ENCODE data around the gene CABP7. TPM values are rescaled to one million over a fixed set of nuclear protein-coding genes. Genes with fewer than 3 reads are reported as not detected.
A peak's percentile ranks its signal among the peaks of the same experiment; 100 is the strongest.

The CABP7 gene
- total RNA-seq, 1 experiment from 2014 or later = not detected

- DNase-seq = no peak
- Histone ChIP-seq H3K4me3 (ENCODE audit: low read length) (no peak overlapping the region), H3K27ac (ENCODE audit: low read length) (no peak overlapping the region), H2AFZ (ENCODE audit: low read length) (no peak overlapping the region), H3K9me2 (replicated peaks; ENCODE audit: insufficient read depth, low read length) (no peaks in the 10 kb centered on the region), H4K20me1 (ENCODE audit: insufficient read depth, low read depth, low read length) (peaks cover 8% of the 10 kb centered on the region; the same call in 1 of the 2 replicates), H3K79me2 (ENCODE audit: low read length) (no peaks in the 10 kb centered on the region), H3K36me3 (ENCODE audit: insufficient read depth, low read length) (no peaks in the 10 kb centered on the region), H3K9ac (ENCODE audit: low read length) (no peak overlapping the region), H3K4me2 (ENCODE audit: low read depth, low read length, poor library complexity, severe bottlenecking) (no peak overlapping the region), H3K27me3 (ENCODE audit: low read length) (no peaks in the 10 kb centered on the region), H3K4me1 (ENCODE audit: low read length) (no peaks in the 10 kb centered on the region), H3K9me3 (ENCODE audit: low read length) (no peaks in the 10 kb centered on the region)
Observed at GRCh38 chr22:29723766-29724165, 4.0 kb downstream of the CABP7 start.

- 0 out of 2 replicates have a peak, but pooled peaks cover 4% of the 10 kb centered on the region for H4K20me1 ChIP-seq (ENCODE audit: insufficient read depth, low read depth, low read length)
- no peak overlapping the region for H3K4me3 ChIP-seq (ENCODE audit: low read length)
- no peak overlapping the region for H3K9ac ChIP-seq (ENCODE audit: low read length)
Observed at GRCh38 chr22:29724843-29725242, 5.0 kb downstream of the CABP7 start.

GRCh38 chr22:29726106-29726505, 6.3 kb downstream of the CABP7 start:
- Histone ChIP-seq H4K20me1 (ENCODE audit: insufficient read depth, low read depth, low read length) (0 out of 2 replicates have a peak, but pooled peaks cover 4% of the 10 kb centered on the region), H3K36me3 (ENCODE audit: insufficient read depth, low read length) (no peaks in the 10 kb centered on the region), H3K4me2 (ENCODE audit: low read depth, low read length, poor library complexity, severe bottlenecking) (no peak overlapping the region), H3K4me3 (ENCODE audit: low read length) (no peak overlapping the region), H3K9me2 (replicated peaks; ENCODE audit: insufficient read depth, low read length) (no peaks in the 10 kb centered on the region), H3K27me3 (ENCODE audit: low read length) (no peaks in the 10 kb centered on the region), H3K4me1 (ENCODE audit: low read length) (no peaks in the 10 kb centered on the region), H3K9me3 (ENCODE audit: low read length) (no peaks in the 10 kb centered on the region), H2AFZ (ENCODE audit: low read length) (no peak overlapping the region), H3K79me2 (ENCODE audit: low read length) (no peaks in the 10 kb centered on the region), H3K27ac (ENCODE audit: low read length) (no peak overlapping the region), H3K9ac (ENCODE audit: low read length) (no peak overlapping the region)
- no peak for DNase-seq

More at GRCh38 chr22:29724843-29725242, 5.0 kb downstream of the CABP7 start:
- no peaks in the 10 kb centered on the region for H3K4me1 ChIP-seq (ENCODE audit: low read length)
- no peaks in the 10 kb centered on the region for H3K9me3 ChIP-seq (ENCODE audit: low read length)
- no peak overlapping the region for H2AFZ ChIP-seq (ENCODE audit: low read length)
- no peaks in the 10 kb centered on the region for H3K9me2 ChIP-seq (replicated peaks; ENCODE audit: insufficient read depth, low read length)
- H3K27me3 ChIP-seq (ENCODE audit: low read length) = no peaks in the 10 kb centered on the region
- H3K4me2 ChIP-seq (ENCODE audit: low read depth, low read length, poor library complexity, severe bottlenecking) = no peak overlapping the region
- H3K27ac ChIP-seq (ENCODE audit: low read length) = no peak overlapping the region
- no peaks in the 10 kb centered on the region for H3K36me3 ChIP-seq (ENCODE audit: insufficient read depth, low read length)
- no peak for DNase-seq
- H3K79me2 ChIP-seq (ENCODE audit: low read length) = no peaks in the 10 kb centered on the region

GRCh38 chr22:29726512-29727130, 6.8 kb downstream of the CABP7 start:
- Histone ChIP-seq H3K27ac (ENCODE audit: low read length) (no peak overlapping the region), H3K27me3 (ENCODE audit: low read length) (no peaks in the 10 kb centered on the region), H4K20me1 (ENCODE audit: insufficient read depth, low read depth, low read length) (0 out of 2 replicates have a peak, but pooled peaks cover 4% of the 10 kb centered on the region), H3K36me3 (ENCODE audit: insufficient read depth, low read length) (no peaks in the 10 kb centered on the region), H3K4me3 (ENCODE audit: low read length) (no peak overlapping the region), H3K9me3 (ENCODE audit: low read length) (no peaks in the 10 kb centered on the region), H3K4me1 (ENCODE audit: low read length) (no peaks in the 10 kb centered on the region), H3K9me2 (replicated peaks; ENCODE audit: insufficient read depth, low read length) (no peaks in the 10 kb centered on the region), H2AFZ (ENCODE audit: low read length) (no peak overlapping the region), H3K79me2 (ENCODE audit: low read length) (no peaks in the 10 kb centered on the region), H3K4me2 (ENCODE audit: low read depth, low read length, poor library complexity, severe bottlenecking) (no peak overlapping the region), H3K9ac (ENCODE audit: low read length) (no peak overlapping the region)
- DNase-seq = no peak

GRCh38 chr22:29727131-29727523, 7.3 kb downstream of the CABP7 start:
- H3K27me3 ChIP-seq (ENCODE audit: low read length) = no peaks in the 10 kb centered on the region
- H3K9me2 ChIP-seq (replicated peaks; ENCODE audit: insufficient read depth, low read length) = no peaks in the 10 kb centered on the region
- no peak overlapping the region for H2AFZ ChIP-seq (ENCODE audit: low read length)
- H3K4me2 ChIP-seq (ENCODE audit: low read depth, low read length, poor library complexity, severe bottlenecking) = no peak overlapping the region
- 0 out of 2 replicates have a peak, but pooled peaks cover 4% of the 10 kb centered on the region for H4K20me1 ChIP-seq (ENCODE audit: insufficient read depth, low read depth, low read length)
- no peaks in the 10 kb centered on the region for H3K9me3 ChIP-seq (ENCODE audit: low read length)
- no peaks in the 10 kb centered on the region for H3K36me3 ChIP-seq (ENCODE audit: insufficient read depth, low read length)
- no peak overlapping the region for H3K9ac ChIP-seq (ENCODE audit: low read length)
- H3K79me2 ChIP-seq (ENCODE audit: low read length) = no peaks in the 10 kb centered on the region
- H3K4me1 ChIP-seq (ENCODE audit: low read length) = no peaks in the 10 kb centered on the region
- H3K27ac ChIP-seq (ENCODE audit: low read length) = no peak overlapping the region
- DNase-seq = peak; percentile 73
- no peak overlapping the region for H3K4me3 ChIP-seq (ENCODE audit: low read length)

GRCh38 chr22:29729161-29729560, 9.4 kb downstream of the CABP7 start:
- H3K36me3 ChIP-seq (ENCODE audit: insufficient read depth, low read length) = no peaks in the 10 kb centered on the region
- no peaks in the 10 kb centered on the region for H3K9me2 ChIP-seq (replicated peaks; ENCODE audit: insufficient read depth, low read length)
- DNase-seq = no peak
- no peak overlapping the region for H2AFZ ChIP-seq (ENCODE audit: low read length)
- H3K27ac ChIP-seq (ENCODE audit: low read length) = no peak overlapping the region
- H3K27me3 ChIP-seq (ENCODE audit: low read length) = no peaks in the 10 kb centered on the region
- no peak overlapping the region for H3K4me3 ChIP-seq (ENCODE audit: low read length)
- peaks cover 12% of the 10 kb centered on the region for H3K4me1 ChIP-seq (ENCODE audit: low read length)
- no peak overlapping the region for H3K4me2 ChIP-seq (ENCODE audit: low read depth, low read length, poor library complexity, severe bottlenecking)
- no peaks in the 10 kb centered on the region for H3K79me2 ChIP-seq (ENCODE audit: low read length)
- no peaks in the 10 kb centered on the region for H3K9me3 ChIP-seq (ENCODE audit: low read length)
- 0 out of 2 replicates have a peak, but pooled peaks cover 7% of the 10 kb centered on the region for H4K20me1 ChIP-seq (ENCODE audit: insufficient read depth, low read depth, low read length)
- H3K9ac ChIP-seq (ENCODE audit: low read length) = no peak overlapping the region

GRCh38 chr22:29731058-29731850, 11.5 kb downstream of the CABP7 start:
- Histone ChIP-seq H3K9me3 (ENCODE audit: low read length) (no peaks in the 10 kb centered on the region), H4K20me1 (ENCODE audit: insufficient read depth, low read depth, low read length) (0 out of 2 replicates have a peak, but pooled peaks cover 7% of the 10 kb centered on the region), H3K27ac (ENCODE audit: low read length) (no peak overlapping the region), H2AFZ (ENCODE audit: low read length) (no peak overlapping the region), H3K79me2 (ENCODE audit: low read length) (no peaks in the 10 kb centered on the region), H3K36me3 (ENCODE audit: insufficient read depth, low read length) (no peaks in the 10 kb centered on the region), H3K4me2 (ENCODE audit: low read depth, low read length, poor library complexity, severe bottlenecking) (no peak overlapping the region), H3K4me1 (ENCODE audit: low read length) (peaks cover 14% of the 10 kb centered on the region), H3K9me2 (replicated peaks; ENCODE audit: insufficient read depth, low read length) (no peaks in the 10 kb centered on the region), H3K27me3 (ENCODE audit: low read length) (no peaks in the 10 kb centered on the region), H3K9ac (ENCODE audit: low read length) (no peak overlapping the region), H3K4me3 (ENCODE audit: low read length) (no peak overlapping the region)
- DNase-seq = no peak

GRCh38 chr22:29732883-29733282, 13.1 kb downstream of the CABP7 start:
- DNase-seq = no peak
- Histone ChIP-seq H4K20me1 (ENCODE audit: insufficient read depth, low read depth, low read length) (0 out of 2 replicates have a peak, but pooled peaks cover 7% of the 10 kb centered on the region), H3K27ac (ENCODE audit: low read length) (no peak overlapping the region), H3K9ac (ENCODE audit: low read length) (no peak overlapping the region), H3K9me2 (replicated peaks; ENCODE audit: insufficient read depth, low read length) (no peaks in the 10 kb centered on the region), H3K36me3 (ENCODE audit: insufficient read depth, low read length) (no peaks in the 10 kb centered on the region), H3K4me1 (ENCODE audit: low read length) (peaks cover 14% of the 10 kb centered on the region), H3K79me2 (ENCODE audit: low read length) (no peaks in the 10 kb centered on the region), H3K4me3 (ENCODE audit: low read length) (no peak overlapping the region), H2AFZ (ENCODE audit: low read length) (no peak overlapping the region), H3K9me3 (ENCODE audit: low read length) (no peaks in the 10 kb centered on the region), H3K27me3 (ENCODE audit: low read length) (no peaks in the 10 kb centered on the region), H3K4me2 (ENCODE audit: low read depth, low read length, poor library complexity, severe bottlenecking) (no peak overlapping the region)
